Keratinocyte (primary cell): ENCODE measurements around the gene TBCE.

Experiments
- EZH2 ChIP-seq: IDR thresholded peaks from one replicate; pipeline ENCODE4 v1.6.1; 2012; ENCODE audit warnings: inconsistent platforms, mild to moderate bottlenecking, low read length, moderate library complexity
- TF ChIP-seq, protein P1 (sequence below), 3 experiments: IDR thresholded peaks in 1 of 3; conservative IDR thresholded peaks in 1 of 3; optimal IDR thresholded peaks in 1 of 3; 2 replicates in 2 of 3; 3 replicates in 1 of 3; pipeline versions ENCODE3 to v1.5.1; 2011; ENCODE audit warnings: low read length in 3 of 3, mild to moderate bottlenecking in 3 of 3, moderate library complexity in 2 of 3, control low read depth in 1 of 3, inconsistent platforms in 1 of 3; ENCODE audit not compliant: insufficient read depth in 2 of 3; ENCODE audit errors: extremely low read depth in 1 of 3

DNA sequence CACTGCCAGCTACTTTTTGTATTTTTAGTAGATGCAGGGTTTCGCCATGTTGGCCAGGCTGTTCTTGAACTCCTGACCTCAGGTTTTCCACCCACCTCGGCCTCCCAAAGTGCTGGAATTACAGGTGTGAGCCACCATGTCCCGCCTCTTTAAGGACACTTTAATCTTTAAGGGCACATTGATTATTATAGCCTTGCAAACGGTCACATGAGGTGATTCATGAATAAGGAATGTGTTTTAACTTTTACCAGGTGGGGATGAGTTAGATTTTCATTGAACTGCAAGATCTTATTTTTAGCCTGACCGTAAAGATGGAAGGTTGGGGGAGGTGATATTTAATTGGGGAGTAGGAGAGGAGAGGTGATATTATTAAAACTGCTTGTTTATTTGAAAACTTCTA, 61.9 kb downstream of the TBCE start:
- TF ChIP-seq, protein P1, sequence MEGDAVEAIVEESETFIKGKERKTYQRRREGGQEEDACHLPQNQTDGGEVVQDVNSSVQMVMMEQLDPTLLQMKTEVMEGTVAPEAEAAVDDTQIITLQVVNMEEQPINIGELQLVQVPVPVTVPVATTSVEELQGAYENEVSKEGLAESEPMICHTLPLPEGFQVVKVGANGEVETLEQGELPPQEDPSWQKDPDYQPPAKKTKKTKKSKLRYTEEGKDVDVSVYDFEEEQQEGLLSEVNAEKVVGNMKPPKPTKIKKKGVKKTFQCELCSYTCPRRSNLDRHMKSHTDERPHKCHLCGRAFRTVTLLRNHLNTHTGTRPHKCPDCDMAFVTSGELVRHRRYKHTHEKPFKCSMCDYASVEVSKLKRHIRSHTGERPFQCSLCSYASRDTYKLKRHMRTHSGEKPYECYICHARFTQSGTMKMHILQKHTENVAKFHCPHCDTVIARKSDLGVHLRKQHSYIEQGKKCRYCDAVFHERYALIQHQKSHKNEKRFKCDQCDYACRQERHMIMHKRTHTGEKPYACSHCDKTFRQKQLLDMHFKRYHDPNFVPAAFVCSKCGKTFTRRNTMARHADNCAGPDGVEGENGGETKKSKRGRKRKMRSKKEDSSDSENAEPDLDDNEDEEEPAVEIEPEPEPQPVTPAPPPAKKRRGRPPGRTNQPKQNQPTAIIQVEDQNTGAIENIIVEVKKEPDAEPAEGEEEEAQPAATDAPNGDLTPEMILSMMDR (optimal IDR thresholded peaks at IDR 0.05 in 1 of 3, IDR thresholded peaks at IDR 0.05 in 1 of 3, conservative IDR thresholded peaks at IDR 0.05 in 1 of 3; ENCODE audit: extremely low read depth in 1 of 3, insufficient read depth in 2 of 3, low read length in 3 of 3): no peak
- TF ChIP-seq EZH2: no peak
